KBM-7 (cell line): ENCODE data around the gene UGT1A9.

ENCODE experiments used
- DNase-seq: peaks from one replicate; pipeline ENCODE4 v3.0.0-alpha.2; 2015
- in situ Hi-C: fragments of 300-500 bp; cut with MboI; formaldehyde crosslinking; loops from 2 replicates; pipeline ENCODE4 v1.14.3; 2020; ENCODE audit warnings: low sequenced_read_pairs, low pct_unique_long_range_greater_than_20kb, mixed read lengths

UGT1A9 gene

DNA sequence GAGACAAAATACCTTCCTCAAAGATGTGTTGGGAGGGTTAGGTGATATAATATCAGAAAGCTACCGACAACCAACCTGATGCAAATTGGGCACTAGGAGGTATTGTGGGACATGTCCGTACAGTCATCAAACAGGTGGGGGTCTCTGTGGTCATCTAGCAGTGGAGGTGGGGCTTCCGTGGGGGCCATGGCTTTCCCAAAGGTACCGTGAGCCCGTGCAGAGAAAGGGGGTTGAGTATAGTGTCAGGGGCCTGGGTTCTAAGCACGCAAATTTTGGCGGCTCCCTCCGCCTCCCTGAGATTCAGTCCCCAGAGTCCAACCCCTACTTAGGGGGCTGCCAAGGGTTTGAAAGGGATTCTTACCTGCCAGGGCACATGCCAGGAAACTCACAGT is 150.0 kb downstream of the UGT1A9 start:
- in situ Hi-C loops: no loop called here
- no peak for DNase-seq

DNA sequence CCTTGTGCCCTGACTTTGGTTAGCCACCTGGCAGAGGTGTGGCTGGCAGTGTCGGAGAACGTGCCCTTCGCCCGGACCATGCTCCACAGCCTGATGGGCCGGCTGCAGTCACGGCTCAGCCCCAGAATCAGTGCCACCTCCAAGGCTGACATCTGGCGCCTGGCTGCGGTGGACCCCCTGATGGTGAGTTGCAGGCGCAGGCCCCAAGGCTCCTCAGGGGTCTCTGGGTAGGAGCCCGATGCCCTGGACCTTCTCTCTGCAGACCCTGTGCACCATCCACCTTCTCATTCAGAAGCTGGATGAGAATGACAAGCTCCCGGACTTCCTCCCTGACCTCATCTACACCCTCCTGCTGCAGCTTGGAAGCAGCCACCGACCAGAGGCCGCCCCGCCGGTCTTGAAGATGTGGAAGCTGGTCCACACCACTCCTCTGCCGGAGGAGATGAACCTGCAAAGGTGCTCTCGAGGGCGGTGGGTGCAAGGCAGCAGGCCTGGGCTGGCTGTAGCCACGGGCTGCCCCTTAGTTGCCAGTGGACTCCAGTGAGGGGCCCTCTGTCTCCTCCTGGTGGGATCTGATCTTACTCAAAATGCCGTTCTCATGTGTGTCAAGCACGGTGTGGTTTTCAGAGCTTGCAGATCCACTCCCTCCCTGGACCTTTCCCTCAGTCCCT is 150.5 kb downstream of the UGT1A9 start:
- DNase-seq: no peak
- in situ Hi-C loops: no loop called here
